Activated T-helper 9 cell treated with anti-CD3 and anti-CD28 coated beads, Interleukin-2, amount 50 U/mL, for 16 hours (primary cell): ENCODE data around the gene NMRAL1.
A peak's percentile ranks its signal among the peaks of the same experiment; 100 is the strongest.

Experiments
- DNase-seq: peaks from one replicate; pipeline ENCODE4 v3.0.0-alpha.2; 2020; ENCODE audit warnings: low read depth

The NMRAL1 gene

GRCh38 chr16:4426021-4426684 is 48.3 kb downstream of the NMRAL1 start:
- no peak for DNase-seq

DNA sequence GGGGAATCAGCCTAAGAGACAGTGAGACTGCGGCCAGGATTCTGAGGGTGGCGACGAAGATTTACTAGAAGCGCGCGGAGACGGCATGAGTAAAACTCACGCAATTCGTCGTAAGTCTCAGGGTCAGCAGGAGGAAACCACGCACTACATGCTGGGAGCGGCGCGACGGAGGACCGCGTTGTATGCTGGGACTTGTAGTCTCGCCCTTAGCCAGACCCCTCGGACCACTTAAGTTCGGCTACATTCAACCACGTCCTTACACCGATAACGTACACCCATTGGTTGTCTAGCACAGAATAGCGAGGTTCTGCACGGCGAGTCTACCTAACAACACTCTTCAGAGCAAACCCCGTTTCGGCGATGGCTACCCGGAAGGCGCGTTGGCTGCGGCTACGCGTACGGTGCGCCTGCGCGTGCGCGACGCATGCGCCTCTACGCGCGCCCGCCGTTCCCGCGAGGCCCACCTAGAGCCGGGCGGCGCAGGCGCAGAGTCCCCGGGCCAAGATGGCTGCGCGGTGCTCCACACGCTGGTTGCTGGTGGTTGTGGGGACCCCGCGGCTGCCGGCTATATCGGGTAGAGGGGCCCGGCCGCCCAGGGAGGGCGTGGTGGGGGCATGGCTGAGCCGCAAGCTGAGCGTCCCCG is 48.9 kb downstream of the NMRAL1 start, which contains the start of gene DNAJA3:
Gene DNAJA3, plus strand, starts transcription at position 491 of the 643 bp plus-strand sequence. Its CDS starts 14 bp downstream, at position 505.
- DNase-seq, result peak; percentile 90

- DNase-seq, result no peak
These were observed 53.8 kb downstream of the NMRAL1 start for GRCh38 chr16:4420505-4421105.

- DNase-seq, result no peak
These were observed 54.9 kb downstream of the NMRAL1 start for GRCh38 chr16:4419402-4419959.

DNA sequence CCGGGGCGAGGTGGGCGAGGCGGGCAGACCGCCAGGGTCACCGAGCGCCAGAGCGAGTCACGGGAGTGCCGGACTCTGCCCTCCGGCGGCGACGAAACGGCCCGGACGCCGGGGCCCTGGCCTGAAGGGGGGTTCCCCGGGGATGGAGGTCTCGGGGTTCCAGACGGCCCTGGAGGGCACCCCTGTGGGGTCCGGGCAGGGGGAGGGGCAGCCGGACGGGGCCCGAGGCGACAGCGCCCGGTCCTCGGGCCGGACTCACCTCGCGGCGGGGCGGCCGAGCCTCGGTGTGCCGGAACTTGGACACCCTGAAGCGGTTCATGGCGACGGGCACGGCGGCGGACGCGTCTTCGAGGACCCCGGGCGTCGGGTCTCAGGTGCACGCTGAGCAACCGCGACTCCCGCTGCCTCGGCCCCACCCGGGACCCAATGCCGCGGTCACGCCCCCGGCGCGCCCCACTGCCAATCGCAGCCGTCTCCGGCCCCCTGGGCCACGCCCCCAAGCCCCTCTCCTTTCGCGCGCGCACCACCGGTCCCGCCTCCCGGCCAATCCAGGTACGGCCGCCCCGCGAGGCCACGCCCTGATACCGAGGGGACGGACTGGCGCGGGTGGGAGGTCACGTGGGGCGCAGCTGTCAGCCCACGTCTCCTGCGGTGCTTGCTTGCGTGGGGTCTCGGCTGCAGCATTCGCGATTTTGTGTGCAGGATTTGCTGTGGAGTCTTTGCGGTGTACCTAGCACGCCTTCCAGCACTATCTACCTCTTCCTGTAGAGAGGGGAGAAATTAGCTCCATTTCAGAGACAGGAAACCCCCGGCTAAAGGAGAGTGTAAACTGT is 58.0 kb downstream of the NMRAL1 start, which contains the start of gene CORO7:
Gene CORO7, minus strand, starts transcription at position 397 of the 833 bp plus-strand sequence. Its CDS starts 78 bp downstream, at position 319.
- peak; percentile 98 for DNase-seq

- DNase-seq, result peak; percentile 46
These were observed 58.8 kb downstream of the NMRAL1 start for GRCh38 chr16:4415538-4416199.

GRCh38 chr16:4414187-4414917 is 60.1 kb downstream of the NMRAL1 start:
- peak; percentile 80 for DNase-seq

- no peak for DNase-seq
These were observed 61.6 kb downstream of the NMRAL1 start for GRCh38 chr16:4412854-4413253.

- DNase-seq, result no peak
These were observed 62.3 kb downstream of the NMRAL1 start for GRCh38 chr16:4412159-4412558.
